Endothelial cell of umbilical vein (primary cell): ENCODE results near the gene TSFM.

Source experiments
- CTCF ChIP-seq, 2 donors: IDR thresholded peaks; 1 replicate in 1 of 2; 2 replicates in 1 of 2; pipeline ENCODE4 v1.5.1; 2011; ENCODE audit warnings: low read length in 2 of 2, mild to moderate bottlenecking in 2 of 2, moderate library complexity in 2 of 2, control low read depth in 1 of 2, inconsistent platforms in 1 of 2, low read depth in 1 of 2; ENCODE audit not compliant: insufficient read depth in 1 of 2; ENCODE audit errors: extremely low read depth in 1 of 2
- EZH2 ChIP-seq: IDR thresholded peaks from 2 replicates; pipeline ENCODE4 v1.6.1; 2012; ENCODE audit warnings: borderline replicate concordance, low read depth, mild to moderate bottlenecking, moderate library complexity, low read length, inconsistent platforms; ENCODE audit not compliant: severe bottlenecking
- FOS ChIP-seq: IDR thresholded peaks from 2 replicates; pipeline ENCODE4 v1.6.1; 2011; ENCODE audit warnings: mild to moderate bottlenecking, low read length, moderate library complexity, borderline replicate concordance; ENCODE audit not compliant: insufficient read depth
- GATA2 ChIP-seq: IDR thresholded peaks from 2 replicates; pipeline ENCODE4 v1.7.0; 2011; ENCODE audit warnings: low read depth, mild to moderate bottlenecking, moderate library complexity, mixed read lengths, low read length; ENCODE audit not compliant: insufficient read length, insufficient read depth
- JUN ChIP-seq: IDR thresholded peaks from 2 replicates; pipeline ENCODE4 v1.6.1; 2011; ENCODE audit warnings: borderline replicate concordance, low read depth; ENCODE audit not compliant: insufficient read length, insufficient read depth
- MAX ChIP-seq: IDR thresholded peaks from 2 replicates; pipeline ENCODE4 v1.6.1; 2011; ENCODE audit not compliant: insufficient read depth, insufficient read length
- MYC ChIP-seq: IDR thresholded peaks from one replicate; pipeline ENCODE4 v1.6.1; 2011; ENCODE audit warnings: mild to moderate bottlenecking, low read depth, low read length
- POLR2A ChIP-seq: IDR thresholded peaks from 2 replicates; pipeline ENCODE4 v1.6.1; 2012; ENCODE audit warnings: low read depth, mild to moderate bottlenecking, control low read depth, low read length
- POLR2AphosphoS5 ChIP-seq: IDR thresholded peaks from 2 replicates; pipeline ENCODE4 v1.6.1; 2012; ENCODE audit warnings: low read depth, mild to moderate bottlenecking, control low read depth, low read length, moderate library complexity; ENCODE audit not compliant: insufficient read depth

- TF ChIP-seq POLR2AphosphoS5, result no peak
- TF ChIP-seq POLR2A, result no peak
- TF ChIP-seq CTCF (IDR thresholded peaks at IDR 0.05; ENCODE audit: extremely low read depth in 1 of 2, insufficient read depth in 1 of 2, low read depth in 1 of 2, low read length in 2 of 2), result no peak
- TF ChIP-seq EZH2, result no peak
- no peak for TF ChIP-seq FOS
- no peak for TF ChIP-seq JUN
- no peak for TF ChIP-seq MAX
- TF ChIP-seq MYC, result no peak
- no peak for TF ChIP-seq GATA2
Observed at GRCh38 chr12:57758552-57759359, 23.8 kb upstream of the TSFM start.
